Astrocyte (in vitro differentiated cells and primary cell): Measurements from ENCODE around the gene IQCC.

Experiments used
- CTCF ChIP-seq: IDR thresholded peaks from 2 replicates; pipeline ENCODE4 v1.5.1; 2011; ENCODE audit warnings: low read depth, mild to moderate bottlenecking, inconsistent platforms, low read length, moderate library complexity; ENCODE audit not compliant: insufficient read depth
- EZH2 ChIP-seq: IDR thresholded peaks from 2 replicates; pipeline ENCODE4 v1.6.1; 2012; ENCODE audit warnings: mild to moderate bottlenecking, low read length, inconsistent platforms; ENCODE audit not compliant: insufficient read depth

GRCh38 chr1:32186491-32186890 is 19.0 kb upstream of the IQCC start:
- TF ChIP-seq CTCF (no peak), EZH2 (no peak)
